GM12801 (cell line): ENCODE data around the gene B3GALT5.

Source experiments
- CTCF ChIP-seq: IDR thresholded peaks from one replicate; pipeline ENCODE4 v1.5.1; 2011; ENCODE audit warnings: control low read depth; ENCODE audit not compliant: insufficient read length; ENCODE audit errors: extremely low read depth

Gene B3GALT5

GRCh38 chr21:39648879-39649278 lies 36.1 kb downstream of the B3GALT5 start:
- TF ChIP-seq CTCF = no peak

- no peak for TF ChIP-seq CTCF
These were observed 36.8 kb downstream of the B3GALT5 start for GRCh38 chr21:39649526-39649925.

GRCh38 chr21:39650306-39650705 lies 37.6 kb downstream of the B3GALT5 start:
- no peak for TF ChIP-seq CTCF

GRCh38 chr21:39650801-39651200 lies 38.1 kb downstream of the B3GALT5 start:
- no peak for TF ChIP-seq CTCF

- TF ChIP-seq CTCF = no peak
These were observed 38.5 kb downstream of the B3GALT5 start for GRCh38 chr21:39651206-39651605.

- TF ChIP-seq CTCF = no peak
These were observed 42.2 kb downstream of the B3GALT5 start for GRCh38 chr21:39654951-39655350.

- TF ChIP-seq CTCF = no peak
These were observed 42.8 kb downstream of the B3GALT5 start for GRCh38 chr21:39655589-39655988.

- TF ChIP-seq CTCF = no peak
These were observed 43.5 kb downstream of the B3GALT5 start for GRCh38 chr21:39656209-39656608.
